HG03097 (cell line): ENCODE results near the gene NME4.
"Not testable (repeated sequence)": the region's sequence is repeated elsewhere in the genome, so short reads cannot be mapped to it uniquely, and the experiment has no call there.

Experiments used
- ATAC-seq: cut with Tn5 transposase; IDR thresholded peaks from one replicate; pipeline ENCODE4 v1.9.1; 2021; ENCODE audit not compliant: unreplicated experiment, low FRiP score

Gene NME4

DNA sequence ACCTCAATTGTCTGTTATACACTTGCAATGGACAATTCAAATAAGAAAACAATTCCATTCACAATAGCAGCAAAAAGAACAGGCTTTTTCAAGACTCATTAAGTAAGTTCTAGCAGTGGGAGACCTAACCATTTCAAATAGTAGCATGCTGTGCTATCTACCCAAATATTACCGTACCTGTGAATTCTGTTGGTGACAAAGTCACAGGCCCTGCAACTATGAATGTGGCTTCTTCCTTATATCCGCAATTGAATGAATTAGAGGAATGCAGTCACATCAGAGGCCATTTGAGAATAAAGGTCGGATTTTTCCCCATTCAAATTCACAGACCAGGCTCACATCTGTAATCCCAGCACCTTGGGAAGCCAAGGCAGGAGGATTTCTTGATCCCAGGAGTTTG, 800 bp upstream of the NME4 start:
- no peak for ATAC-seq

DNA sequence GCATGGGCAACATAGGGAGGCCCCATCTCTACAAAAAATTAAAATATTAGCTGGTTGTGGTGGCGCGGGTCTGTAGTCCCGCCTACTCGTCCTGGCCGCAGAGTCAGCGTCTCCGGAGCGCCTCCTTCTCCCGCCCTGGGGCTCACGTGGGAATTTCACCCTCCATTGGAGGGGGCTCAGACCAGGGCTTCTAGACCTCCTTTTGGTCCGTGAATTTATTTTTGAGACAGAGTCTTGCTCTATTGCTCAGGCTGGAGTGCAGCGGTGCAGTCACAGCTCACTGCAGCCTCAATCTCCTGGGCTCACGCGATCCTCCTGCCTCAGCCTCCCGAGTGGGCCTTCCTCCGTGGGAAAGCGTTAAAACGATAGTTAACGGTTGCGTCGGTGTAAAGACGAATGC, 394 bp upstream of the NME4 start:
- ATAC-seq = no peak

DNA sequence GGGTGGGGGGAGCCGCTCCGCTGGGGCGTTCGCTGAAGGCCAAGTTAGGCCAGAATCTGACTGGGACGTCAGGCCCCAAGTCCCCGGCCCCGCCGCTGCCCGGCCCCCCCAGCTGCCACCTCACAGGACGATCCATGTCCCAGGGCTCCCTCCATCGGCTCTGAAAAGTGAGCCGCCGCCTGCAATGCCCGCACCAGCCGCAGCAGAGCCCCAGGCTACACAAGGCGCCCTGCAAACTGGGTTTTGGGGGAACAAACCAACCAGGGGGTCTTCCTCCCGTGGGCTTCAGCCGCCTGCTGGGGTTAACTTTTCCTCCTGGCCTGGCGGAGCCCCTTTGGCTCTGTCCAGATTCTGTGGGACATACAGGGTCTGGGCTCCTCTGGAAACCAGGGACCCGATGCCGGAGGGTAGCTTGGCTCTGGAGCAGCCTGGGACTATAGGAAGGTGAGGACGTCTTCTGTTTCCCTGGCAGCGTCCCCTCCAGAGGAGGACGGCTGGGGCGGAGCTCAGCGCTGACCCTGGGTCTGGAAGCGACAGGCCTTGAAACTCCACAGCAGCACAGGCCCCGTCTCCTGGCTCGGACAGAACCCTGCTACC, 835 bp downstream of the NME4 start:
- no peak for ATAC-seq

DNA sequence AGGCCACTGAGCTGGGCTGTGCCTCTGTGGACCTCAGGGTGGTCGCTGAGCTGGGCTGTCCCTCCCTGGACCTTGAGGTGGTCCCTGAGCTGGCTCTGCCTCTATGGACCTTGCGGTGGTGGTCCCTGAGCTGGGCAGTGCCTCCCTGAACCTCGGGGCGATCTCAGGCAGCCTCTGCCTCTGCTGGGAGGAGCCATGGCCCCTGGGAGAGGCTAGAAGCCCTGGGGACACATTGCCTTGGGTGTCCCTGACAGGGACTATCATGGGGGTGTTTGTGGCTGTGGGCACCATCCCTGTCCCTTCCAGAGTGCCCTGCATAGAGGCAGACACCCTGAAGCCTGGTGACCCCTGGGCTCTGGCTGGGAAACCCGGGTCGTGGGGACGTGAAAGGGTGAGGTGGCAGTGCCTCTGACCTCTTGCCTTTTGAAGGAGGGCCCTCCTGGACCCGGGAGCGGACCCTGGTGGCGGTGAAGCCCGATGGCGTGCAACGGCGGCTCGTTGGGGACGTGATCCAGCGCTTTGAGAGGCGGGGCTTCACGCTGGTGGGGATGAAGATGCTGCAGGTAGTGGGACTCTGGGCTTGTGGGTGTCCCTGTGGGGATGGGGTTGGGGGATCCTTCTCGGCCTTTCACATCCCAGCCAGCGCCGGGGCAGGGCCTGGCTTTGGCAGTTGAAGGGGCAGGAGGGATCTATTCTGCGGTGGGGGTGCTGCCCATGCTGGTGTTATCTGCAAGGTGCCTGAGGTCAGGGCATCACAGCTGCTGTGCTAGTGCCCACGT, 1.8 kb downstream of the NME4 start:
- ATAC-seq = no peak

DNA sequence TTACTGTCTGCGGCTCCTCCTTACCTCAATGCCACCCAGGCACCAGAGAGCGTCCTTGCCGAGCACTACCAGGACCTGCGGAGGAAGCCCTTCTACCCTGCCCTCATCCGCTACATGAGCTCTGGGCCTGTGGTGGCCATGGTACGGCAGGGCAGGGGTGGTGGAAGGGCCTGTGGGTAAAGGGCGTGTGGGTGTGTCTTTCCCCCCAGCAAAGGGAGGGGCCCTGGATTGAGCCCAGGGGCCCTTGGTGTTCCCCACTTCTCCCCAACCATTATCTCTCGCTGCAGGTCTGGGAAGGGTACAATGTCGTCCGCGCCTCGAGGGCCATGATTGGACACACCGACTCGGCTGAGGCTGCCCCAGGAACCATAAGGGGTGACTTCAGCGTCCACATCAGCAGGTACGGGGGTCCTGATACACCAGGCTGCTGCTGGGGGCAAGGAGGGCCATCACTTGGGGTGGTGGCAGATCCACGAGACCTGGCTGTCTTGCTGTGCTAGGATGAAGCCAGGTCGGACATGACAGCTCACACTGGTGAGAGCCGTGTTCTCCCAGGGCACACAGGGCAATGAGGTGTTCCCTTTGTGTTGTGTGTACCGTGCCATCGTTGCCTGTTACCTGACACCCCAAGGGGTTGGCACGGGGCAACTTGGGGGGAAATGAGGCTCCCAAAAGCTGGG, 2.5 kb downstream of the NME4 start:
- ATAC-seq = no peak

DNA sequence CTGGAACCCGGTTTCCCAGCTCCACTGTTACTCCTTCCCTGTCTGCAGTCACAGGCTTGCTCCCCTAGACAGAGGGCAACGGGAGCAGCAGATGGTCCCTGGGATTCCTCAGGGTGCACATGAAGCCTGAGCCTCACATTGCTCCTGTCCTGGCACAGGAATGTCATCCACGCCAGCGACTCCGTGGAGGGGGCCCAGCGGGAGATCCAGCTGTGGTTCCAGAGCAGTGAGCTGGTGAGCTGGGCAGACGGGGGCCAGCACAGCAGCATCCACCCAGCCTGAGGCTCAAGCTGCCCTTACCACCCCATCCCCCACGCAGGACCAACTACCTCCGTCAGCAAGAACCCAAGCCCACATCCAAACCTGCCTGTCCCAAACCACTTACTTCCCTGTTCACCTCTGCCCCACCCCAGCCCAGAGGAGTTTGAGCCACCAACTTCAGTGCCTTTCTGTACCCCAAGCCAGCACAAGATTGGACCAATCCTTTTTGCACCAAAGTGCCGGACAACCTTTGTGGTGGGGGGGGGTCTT, 3.1 kb downstream of the NME4 start:
- ATAC-seq = no peak

DNA sequence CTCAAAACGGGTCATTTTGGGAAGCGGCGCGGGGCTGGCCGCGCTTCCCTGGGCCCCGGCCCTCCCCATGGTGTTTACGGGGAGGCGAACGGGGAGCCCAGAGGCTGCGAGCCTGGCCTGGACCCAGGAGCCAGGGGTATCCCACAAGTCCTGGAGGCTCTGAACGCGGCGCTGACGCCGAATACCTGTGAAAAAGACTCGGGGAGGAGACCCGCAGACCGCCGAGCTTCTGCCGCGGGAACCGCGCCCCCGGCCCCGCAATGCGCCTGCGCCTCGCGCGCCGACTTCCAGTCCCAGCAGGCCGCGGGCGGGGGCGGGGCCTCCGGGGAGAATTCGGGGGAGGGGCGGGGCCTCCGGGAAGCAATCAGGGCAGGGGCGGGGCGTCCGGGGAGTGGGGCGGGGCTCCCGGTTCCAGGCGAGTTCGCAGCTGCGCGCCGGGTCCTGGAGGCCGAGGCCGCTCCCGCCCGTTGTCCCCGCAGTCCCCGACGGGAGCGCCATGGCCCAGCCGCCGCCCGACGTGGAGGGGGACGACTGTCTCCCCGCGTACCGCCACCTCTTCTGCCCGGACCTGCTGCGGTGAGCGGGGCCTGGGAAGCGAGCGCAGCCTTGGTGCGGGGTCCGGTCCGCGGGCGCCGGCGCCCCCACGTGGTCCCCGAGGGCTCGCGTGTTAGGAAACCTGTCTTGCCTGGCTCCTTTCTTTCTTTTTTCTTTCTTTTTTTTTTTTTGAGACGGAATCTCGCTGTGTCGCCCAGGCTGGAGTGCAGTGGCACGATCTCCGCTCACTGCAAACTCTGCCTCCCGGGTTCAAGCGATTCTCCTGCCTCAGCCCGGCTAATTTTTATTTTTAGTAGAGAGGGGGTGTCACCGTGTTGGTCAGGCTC, 4.7 kb downstream of the NME4 start, which contains the start of gene DECR2:
Gene DECR2 (plus strand): TSS at position 418 of the 881 bp plus-strand sequence. CDS start 79 bp downstream, at position 497.
- ATAC-seq = peak; percentile 48

DNA sequence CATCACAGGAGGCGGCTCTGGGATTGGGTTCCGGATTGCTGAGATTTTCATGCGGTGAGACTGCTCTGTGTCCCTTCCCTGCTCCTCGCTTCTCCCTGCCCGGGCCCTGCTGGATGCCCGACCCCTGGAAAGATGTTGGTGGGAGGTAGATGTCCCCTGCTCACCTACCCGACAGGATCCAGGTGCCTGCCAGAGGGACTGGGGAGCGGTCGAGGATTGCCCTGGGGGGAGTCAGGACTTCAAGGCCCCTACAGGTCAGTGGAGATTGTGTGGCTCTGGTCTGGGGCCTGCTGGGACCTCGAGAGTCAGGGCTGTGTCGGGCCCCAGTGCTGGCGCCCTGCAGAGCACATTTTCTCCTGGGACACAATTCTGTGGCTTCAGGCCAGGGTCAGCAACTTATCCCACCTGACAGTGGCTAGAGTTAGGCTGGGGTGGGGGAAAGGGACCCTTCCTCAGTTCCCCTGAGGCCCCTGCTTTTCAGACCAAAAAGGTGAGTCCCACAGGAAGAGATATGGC, 8.0 kb downstream of the NME4 start:
- no peak for ATAC-seq

DNA sequence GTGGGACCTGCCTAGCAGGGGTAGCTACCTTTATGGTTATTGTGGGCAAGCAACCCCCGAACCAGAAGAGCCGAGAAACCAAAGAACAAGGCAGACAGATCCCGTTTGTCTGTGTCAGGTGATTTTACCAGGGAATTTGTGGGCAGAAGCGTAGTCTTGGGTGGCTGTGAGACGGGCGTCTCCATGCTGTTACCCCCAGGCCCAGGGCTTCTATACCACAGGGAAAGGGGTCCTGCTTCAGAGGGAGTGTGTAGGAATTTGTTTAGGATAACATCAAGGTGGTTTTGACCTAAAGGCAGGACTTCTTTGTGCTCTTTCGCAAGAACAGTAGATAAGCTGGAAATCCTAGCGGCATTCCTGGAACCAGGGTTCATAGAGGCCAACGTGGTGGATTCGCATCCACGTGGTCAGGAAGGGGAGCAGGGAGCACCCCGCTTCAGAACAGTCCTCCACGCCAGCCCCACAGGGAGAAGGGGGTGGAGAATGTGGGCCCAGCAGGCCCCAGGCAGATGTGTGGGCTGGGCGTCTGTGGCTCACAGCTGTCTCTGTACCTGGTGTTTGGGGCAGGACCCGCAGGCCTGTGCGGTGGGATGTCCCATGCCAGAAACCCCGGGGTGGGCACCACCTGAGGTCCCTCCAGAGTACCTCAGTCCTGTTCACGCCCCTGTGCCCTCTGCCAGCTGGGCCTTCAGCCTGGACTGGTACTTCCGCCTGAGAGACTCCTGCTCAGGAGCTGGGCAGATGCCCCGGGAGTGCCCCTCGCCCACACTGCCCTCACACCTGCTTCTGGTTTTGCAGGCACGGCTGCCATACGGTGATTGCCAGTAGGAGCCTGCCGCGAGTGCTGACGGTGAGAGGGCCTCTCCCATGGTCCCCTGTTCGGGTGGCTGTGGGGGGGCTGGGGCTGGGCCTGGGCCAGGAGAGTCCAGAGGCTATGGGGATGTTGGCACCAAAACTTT, 8.8 kb downstream of the NME4 start:
- no peak for ATAC-seq

DNA sequence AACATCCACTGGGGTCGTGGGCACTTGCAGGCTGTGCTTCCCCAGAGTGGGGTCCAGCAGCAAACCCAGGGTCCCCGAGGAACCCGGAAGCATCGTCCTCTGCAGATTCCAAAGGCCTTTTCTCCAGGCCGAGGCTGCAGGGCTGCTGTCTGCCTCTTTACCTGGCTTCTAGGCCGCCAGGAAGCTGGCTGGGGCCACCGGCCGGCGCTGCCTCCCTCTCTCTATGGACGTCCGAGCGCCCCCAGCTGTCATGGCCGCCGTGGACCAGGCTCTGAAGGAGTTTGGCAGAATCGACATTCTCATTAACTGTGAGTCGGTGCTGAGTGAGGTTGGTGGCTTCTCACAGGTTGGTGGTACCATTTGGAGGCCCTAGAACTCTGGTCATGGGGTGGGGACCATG, 10.3 kb downstream of the NME4 start:
- no peak for ATAC-seq

DNA sequence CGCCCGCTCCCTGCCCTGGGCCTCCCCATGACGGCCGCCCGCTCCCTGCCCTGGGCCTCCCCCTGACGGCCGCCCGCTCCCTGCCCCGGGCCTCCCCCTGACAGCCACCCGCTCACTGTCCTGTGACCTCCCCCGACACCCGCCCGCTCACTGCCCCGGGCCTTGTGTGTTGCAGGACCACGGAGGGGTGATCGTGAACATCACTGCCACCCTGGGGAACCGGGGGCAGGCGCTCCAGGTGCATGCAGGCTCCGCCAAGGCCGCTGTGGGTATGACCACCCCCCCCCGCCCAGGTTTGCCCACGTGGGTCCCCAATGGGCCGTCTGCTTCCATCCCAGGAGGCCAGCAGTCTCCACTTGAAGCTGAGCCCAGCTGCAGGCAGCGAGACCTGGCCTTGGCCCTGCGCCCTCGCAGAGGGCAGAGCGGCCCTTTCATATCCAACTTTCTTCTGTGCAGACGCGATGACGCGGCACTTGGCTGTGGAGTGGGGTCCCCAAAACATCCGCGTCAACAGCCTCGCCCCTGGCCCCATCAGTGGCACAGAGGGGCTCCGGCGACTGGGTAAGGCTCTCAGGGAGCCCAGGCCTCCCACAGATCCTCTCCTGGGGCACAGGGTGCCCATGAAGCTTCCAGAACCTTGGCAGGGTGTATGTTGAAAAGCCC, 13.6 kb downstream of the NME4 start:
- no peak for ATAC-seq

DNA sequence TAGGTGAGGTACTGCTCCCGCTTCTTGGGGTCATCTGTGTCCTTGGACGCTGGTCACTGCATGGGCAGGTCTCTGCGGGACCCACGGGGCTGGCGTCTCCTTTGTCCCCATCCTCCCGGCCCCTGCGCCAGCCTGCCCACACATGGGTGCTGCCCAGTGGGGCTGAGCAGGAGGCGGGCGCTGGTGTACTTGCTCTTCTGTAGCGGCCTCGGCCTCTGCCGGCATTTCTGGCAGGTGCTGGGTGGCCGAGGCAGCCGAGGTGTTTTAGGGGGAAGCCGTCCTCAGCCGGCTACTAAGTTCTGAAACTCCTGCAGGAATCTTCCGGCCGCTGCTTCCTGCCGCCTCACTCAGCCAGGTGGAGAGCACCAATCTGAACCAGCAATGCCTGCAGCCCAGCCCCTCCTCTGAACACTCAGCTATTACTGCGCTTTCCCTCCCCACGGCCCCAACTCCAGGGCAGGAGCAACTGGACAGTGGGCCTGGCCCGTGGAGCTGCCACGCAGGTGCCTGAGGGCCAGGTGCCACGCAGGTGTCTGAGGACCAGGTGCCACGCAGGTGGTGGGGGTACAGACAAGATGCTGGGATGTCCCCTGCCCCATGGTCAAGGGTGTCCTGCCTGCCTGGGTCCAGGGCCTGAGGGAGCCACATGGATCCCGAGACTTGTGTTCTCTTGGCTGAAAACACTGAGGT, 14.7 kb downstream of the NME4 start:
- ATAC-seq = no peak

DNA sequence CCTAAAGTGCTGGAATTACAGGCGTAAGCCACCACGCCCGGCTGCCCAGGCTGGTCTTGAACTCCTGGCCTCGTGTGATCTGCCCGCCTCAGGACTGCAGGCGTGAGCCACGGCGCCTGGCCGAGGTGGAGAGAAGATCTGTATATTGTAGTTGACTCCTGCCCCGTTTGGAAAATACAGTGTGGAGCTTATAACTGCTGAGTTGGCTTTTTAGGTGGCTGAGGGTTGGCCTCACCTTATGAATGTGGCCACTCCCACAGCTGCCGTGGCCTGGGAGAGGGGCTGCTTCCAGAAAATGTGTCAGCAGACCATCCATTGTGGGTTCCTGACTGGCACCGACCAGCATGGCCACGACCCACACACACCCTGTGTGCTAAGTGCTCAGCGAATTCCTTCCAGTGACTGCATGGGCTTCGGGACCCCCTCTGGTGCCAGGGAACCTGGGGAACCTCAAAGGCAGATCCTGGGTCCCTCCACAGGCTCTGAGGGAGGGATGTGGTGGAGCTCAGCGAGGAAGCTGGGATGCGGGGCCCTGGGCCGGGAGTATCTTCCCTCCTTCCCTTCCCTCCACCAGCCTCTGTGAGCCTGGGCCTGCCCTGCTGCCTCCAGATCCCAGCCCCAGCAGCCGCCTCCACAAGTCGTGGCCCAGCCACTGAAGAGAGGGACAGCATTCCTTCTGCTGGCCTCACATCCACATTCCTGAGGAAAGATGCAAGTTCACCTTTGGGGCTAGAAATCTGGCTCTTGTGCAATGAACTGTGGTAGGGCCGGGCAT, 17.6 kb downstream of the NME4 start:
- no peak for ATAC-seq

DNA sequence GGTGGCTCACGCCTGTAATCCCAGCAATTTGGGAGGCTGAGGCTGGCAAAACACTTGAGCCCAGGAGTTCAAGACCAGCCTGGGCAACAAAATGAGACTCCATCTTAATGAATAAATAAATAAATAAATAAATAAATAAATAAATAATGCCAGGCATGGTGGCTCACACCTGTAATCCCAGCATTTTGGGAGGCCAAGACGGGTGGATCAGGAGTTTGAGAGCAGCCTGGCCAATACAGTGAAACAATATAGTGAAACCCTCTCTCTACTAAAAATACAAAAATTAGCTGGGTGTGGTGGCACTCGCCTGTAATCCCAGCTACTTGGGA, 18.1 kb downstream of the NME4 start:
- not testable (repeated sequence) for ATAC-seq

DNA sequence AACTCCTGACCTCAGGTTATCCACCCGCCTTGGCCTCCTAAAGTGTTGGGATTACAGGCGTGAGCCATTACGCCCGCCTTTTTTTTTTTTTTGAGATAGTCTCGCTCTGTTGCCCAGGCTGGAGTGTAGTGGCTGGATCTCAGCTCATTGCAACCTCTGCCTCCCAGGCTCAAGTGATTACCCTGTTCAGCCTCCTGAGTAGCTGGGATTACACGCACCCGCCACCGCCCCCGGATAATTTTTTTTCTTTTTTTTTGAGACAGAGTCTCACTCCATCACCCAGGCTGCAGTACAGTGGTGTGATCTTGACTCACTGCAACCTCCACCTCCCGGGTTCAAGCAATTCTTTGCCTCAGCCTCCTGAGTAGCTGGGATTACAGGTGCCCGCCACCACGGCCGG, 25.2 kb downstream of the NME4 start:
- not testable (repeated sequence) for ATAC-seq

DNA sequence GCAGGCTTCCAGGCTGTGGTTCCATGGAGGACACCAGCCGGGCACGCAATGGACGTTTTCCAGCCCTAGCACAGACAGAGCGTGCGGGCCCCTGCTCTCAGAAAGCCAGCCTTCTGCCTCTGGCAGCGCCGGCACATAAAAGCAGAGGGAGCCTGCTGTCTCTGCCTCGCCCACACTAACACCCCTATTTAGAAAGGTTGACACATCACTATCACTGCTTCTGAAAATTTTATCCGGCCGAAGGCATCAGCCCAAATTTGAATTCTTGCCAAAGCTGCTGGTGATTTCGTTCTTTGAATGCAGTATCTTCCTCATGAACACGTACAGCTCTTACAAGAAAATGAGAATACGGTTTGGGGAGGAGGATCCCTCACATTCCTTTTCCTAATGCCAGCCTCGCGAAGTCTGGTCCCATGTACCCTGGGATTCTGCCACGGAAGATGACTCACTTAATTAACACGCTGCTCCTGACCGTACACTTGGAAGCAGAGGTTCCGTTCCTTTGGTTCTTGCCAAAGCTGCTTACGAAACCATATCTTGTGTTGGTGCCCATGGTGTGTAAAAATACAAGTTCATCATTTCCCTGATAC, 27.1 kb downstream of the NME4 start:
- ATAC-seq = no peak

DNA sequence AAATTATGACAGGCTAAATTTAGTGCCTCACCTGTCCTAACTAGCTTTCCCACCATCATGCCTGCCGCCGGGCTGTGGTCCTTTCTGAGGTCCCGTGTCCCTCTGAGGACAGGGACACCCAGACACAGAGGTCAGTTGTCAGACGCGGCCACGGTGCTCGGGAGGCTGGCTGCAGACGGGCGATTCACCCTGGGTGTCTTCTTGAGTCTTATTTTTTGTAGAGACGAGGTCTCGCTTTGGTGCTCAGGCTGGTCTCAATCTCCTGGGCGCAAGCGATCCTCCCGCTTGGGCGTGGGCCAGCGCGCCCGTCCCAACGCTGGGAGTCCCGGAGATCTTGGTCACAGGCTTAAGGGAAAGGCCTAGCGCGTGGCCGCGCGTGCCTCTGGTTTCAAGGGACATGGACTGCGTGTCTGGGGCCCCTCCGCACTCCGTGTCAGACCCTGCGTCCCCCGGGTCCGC, 27.7 kb downstream of the NME4 start:
- peak; percentile 14 for ATAC-seq
